ENCODE results near the gene SLC5A11.

The SLC5A11 gene

DNA sequence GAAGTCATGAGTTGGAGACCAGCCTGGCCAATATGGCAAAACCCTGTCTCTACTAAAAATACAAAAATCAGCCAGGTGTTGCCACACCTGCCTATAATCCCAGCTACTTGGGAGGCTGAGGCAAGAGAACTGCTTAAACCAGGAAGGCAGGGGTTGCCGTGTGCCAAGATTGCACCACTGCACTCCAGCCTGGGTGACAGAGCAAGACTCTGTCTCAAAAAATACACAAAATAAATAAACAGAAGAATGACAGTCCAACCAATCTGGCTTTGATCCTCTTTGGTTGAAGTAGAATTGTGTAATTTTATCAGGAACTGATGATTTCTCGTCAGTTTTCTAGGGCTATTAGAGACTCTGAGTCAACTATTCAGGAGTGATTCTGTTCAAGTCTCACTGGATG lies 79.4 kb downstream of the SLC5A11 start:
- no peak for DNase-seq

DNA sequence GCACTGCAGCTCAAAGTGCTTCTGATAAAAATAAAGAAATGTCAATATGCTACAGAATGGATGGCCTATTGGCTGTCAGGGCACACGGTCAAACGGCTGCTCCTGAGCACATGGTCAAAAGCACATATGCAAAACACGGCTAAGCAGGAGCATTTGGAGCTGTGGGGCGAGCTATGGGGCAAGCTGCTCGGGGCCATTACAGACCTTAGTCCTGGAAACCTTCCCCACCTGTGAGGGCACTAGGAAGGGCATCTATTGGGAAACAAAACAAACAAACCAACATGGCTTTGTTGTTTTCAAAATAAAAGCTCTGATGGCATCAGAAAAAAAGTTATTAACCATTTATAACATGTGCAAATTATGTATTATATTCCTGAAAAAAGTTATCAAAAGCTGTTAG lies 83.6 kb downstream of the SLC5A11 start:
- no peak for DNase-seq

DNA sequence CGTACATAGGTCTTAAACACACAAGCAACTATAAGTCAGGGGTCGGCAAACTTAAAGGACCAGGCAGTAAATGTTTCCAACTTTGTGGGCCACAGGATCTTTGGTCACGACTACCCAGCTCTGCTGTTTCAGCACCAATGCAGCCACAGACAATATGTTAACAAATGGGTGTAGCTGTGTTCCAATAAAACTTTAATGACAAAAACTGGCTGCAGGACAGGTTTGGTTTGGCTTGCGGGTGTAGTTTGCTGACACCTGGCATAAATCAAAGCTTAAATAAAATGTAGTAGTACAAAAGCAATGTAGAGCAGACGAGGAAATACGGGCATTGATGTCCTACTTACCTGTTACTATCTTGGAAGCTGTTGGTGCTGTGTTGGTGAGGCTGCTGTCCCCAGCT lies 84.7 kb downstream of the SLC5A11 start:
- DNase-seq: no peak

DNA sequence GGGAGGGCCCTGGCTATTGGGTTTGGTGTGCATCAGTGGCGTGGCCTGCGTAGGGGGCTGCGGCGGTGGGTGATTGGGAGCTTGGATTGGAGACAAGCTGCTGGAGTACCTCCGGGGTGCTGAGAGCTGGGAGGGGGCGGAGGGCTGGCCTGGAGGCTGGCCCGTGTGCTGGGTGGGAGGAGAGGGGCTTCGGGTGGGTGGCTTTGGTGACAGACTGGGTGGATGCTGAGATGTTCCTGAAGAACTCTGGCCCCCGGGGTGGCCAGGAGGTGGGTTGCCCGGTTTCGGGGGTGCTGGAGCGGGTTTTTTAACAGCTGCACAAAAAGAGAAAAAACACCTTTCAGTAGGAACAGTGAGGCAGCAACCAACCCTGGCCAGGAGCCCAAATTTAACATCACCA lies 85.3 kb downstream of the SLC5A11 start:
- DNase-seq: no peak

DNA sequence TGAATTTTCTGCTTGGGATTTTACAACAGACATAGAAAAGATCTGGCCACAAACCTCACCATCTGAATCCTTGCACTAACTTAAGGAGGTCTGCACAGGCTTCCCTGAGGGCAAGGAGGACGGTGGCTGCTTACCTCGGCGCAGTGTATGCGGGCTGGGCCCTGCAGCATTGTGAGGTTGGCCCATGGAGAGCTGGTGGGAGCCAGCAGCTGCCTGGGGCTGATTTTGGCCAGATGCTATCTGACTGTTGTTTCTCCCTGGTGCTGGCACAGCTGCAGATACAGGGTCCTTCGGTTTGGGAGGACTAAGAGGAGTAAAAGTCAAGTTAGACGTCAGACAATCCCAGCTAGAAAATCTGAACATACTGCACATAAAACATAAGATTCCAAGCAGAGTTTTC lies 89.6 kb downstream of the SLC5A11 start:
- no peak for DNase-seq

DNA sequence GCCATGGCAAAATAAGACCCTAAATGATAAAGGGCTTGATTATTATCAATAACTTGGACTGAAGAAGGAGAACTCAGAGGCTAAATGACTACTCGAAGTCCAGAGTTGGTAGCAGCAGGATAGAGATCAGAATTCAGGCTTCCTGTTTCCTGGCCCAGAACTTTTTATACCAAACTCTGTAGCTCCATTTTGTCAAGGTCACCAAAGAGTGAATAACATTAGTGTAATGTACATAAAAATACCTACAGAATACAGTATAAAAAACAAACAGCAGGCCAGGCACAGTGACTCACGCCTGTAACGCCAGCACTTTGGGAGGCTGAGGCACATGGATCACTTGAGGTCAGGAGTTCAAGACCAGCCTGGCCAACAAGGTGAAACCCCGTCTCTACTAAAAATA lies 90.4 kb downstream of the SLC5A11 start:
- no peak for DNase-seq

DNA sequence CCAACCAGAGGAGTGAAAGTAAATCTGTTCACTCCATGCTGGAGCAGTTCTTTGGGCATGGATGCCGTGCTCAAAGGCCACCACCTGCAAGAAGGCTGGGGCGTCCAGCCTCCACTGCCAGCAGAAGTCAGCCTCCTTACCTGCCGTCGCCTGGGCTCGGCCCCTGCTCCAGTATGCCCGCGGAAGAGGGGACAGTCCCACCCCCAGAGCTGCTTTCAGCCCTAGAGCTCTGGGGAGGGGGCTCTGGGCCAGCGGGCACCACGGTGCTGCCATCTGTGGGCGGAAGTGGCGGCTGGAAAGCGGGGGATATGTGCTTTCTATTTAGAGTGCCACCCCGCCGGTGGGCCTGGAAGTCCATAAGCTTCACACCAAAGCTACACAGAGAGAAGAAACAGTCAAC lies 93.5 kb downstream of the SLC5A11 start:
- DNase-seq: no peak

DNA sequence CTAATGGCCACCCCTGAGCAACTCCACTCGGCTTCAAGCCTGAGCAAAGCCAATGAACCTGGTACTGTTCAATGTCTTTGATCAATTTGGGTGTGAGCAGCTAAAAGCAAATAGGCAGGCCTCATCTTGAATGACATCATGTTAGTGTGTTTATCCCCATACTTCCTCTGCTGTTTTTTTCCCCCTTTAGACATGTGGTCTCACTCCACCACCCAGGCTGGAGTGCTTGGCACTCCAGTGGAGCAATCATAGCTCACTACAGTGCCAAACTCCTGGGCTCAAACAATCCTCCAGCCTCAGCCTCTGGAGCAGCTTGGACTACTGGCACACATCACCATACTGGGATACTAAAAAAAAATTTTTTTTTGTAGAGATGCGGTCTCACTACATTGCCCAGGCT lies 94.0 kb downstream of the SLC5A11 start:
- no peak for DNase-seq

DNA sequence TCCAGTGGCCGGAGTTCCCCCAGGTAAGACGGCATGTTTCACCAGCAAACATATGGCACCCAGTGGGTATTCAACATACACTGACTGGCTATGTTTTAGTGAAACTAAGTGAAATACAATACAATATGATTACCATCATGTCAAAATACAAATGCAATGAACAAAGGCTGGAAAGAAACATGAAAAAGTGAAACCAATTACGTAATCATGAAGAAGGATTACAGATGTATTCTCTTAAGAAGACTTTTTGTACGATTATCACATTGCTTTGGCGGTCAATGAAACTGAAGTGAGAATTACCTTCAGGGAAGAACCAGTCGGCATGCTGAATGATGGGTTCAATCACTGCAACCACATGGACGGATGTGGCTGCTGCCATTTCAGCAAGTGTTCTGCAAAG lies 97.7 kb downstream of the SLC5A11 start:
- DNase-seq: no peak

DNA sequence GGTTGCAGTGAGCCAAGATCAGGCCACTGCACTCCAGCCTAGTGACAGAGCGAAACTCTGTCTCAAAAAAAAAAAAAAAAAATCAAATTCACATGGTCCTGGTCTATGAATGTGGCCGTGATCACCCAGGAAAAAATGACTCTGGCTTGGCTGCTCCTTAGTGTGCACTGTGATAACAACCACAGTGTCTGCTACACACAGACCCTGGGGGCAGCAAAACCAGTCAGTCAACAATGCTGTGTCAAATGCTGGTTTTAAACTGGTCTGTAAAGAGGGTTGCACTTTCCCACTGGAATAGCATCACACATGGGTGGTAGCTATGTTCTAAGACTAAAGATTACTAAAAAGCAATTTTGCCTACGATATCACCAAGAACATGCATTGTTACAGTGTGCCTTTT lies 98.4 kb downstream of the SLC5A11 start:
- no peak for DNase-seq

DNA sequence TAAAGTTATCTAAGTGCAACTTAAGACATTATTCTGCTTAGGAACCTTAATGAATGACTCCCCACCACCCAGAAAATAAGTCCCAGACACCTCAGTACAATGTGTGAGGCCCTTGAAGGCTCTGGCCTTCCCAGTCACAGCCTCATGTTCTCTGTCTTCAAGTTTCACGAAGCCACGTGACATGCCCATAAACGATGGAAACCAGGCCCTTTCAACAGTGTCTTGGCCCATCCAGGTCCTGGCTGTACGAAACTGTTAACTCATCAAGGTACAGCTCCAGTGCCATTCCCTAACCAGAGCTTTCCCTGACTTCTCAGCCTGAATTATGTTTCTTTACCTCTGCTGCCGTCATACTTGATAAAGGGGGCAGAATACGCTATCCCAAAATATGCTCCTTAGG lies 100.4 kb downstream of the SLC5A11 start:
- no peak for DNase-seq

DNA sequence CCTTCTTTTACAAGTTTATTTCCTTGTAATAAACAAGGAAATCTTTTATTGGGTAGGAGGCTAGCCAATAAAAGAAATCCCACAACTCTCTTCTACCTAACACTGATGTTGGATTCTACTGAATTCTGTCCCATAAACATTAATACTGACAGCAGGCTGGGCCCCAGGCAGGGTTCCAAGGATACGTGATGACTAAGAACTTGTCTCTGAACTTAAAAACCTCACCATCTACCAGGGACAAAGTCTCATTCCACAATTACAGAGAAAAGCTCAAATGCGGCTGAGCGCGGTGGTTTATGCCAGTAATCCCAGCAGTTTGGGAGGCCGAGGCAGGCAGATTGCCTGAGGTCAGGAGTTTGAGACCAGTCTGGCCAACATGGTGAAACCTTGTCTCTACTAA lies 104.5 kb downstream of the SLC5A11 start:
- DNase-seq: no peak

DNA sequence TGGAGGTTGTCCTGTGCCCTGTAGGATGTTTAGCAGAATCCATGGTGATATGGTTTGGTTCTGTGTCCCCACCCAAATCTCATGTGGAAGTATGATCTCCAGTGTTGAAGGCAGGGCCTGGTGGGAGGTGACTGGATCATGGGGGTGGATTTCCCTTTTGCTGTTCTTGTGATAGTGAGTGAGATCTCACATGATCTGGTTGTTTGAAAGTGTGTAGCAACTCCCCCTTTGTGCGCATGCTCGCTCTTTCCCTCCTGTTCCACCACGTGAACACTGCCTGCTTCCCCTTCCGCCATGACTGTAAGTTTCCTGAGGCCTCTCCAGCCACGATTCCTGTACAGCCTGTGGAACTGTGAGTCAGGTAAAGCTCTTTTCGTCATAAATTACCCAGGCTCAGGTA lies 107.5 kb downstream of the SLC5A11 start:
- no peak for DNase-seq

DNA sequence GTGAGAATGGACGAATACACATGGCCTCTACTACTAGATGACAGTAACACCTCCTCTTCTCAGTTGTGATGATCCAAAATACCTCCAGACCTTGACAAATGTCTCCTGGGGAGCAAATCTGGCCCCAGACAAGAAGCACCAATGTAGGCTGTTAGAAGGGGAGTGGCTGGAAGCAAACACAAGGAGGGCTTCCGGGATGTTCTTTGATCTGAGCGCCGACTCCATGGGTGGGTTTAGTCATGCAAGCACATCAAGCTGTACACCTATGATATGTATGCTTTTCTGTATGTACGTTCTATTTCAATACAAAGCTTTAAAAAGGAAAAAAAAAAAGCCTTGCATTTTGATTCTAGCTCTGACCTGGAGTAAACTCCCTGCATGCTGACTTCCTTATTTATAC lies 108.0 kb downstream of the SLC5A11 start:
- DNase-seq: no peak

DNA sequence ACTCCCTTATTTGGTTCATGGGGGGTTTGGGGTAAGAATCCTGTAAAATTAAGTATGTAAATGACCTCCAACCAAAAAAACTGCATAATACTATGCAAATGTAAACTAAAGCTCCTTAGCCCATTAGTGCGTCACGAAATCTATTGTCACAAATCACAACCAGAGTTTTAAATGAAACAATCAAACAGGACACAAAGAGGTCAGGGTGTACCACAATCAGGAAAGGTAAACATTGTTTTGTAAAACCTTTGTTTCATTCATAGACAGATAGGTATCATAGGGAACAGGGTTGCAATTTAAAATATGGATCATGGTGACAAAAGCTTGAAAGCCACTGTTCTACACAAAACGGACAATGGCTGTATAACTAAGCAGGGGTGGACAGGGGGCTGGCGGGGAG lies 108.4 kb downstream of the SLC5A11 start:
- DNase-seq: no peak

DNA sequence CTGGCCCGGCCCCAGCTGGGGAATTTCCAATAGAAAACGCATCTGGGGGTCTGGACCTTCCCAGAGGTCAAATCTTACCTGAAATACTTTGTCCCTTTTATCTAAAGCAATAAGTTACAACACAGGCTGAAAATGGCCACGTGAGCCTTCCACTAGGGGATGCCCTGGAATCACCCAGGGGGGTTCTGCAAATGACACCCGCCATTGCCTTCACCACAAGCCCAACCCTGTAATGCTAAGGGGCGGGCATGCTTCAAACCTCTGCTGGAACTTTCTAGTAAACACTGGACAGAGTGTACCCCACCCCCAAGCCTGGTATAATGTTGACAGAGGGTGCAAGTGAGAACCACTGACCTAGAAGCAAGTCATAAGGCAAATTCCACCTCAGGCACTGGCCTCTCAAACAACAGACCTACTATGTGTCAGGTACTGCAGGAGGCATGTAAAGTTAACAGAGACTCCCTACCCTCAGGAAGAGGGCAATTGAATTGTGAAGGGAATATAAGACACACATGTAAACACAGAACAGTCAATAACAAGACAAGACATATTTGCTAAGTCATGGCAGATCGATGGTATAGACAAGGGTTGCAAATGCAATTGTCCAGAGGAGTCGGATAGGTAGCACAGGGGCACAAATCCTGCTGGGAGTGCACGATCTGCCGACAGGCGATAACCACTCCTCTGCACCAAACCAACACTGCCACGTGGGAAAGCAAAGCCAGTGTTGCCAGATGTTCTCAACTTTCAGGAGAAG lies 110.4 kb downstream of the SLC5A11 start:
- DNase-seq: no peak

DNA sequence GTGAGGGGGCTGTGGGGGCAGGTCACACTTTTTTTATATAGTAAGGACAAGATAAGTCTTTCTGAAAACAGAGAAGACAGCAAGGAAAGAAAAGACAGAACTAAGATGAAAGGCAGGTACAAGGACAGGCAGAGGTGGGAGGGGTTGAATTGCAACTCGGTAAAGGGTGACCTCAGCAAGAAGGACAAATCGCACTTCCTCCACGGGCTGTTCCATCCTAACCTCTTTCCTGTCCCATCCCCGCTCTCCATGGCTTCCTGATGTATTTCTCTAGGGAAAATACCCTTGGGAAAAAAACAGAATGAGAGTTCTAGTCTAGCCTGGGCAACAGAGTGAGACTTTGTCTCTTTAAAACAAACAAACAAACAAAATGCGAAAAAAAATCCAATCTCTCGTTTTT lies 112.1 kb downstream of the SLC5A11 start:
- DNase-seq: no peak

All from activated CD4-positive, alpha-beta T cell treated with anti-CD3 and anti-CD28 coated beads, Interleukin-2, Interleukin-6, amounts not matched to agents 100 ng/mL and 50 ng/mL, durations not matched to agents 16 hours and 8 hours (primary cell).